ENCODE results near the gene CARHSP1. TPM values are rescaled to one million over a fixed set of nuclear protein-coding genes. Genes with fewer than 3 reads are reported as not detected.

Gene CARHSP1
- total RNA-seq = 118 TPM

GRCh38 chr16:8868416-8869211 is at the start of gene CARHSP1:
Gene CARHSP1 (minus strand): TSS chr16:8869006. CDS start chr16:8859328, 9,678 bp downstream.

GRCh38 chr16:8882041-8882617 is 13.3 kb upstream of the CARHSP1 start, which contains the start of gene LITAFD:
Gene LITAFD (plus strand): TSS chr16:8882351. CDS start chr16:8884356, 2,005 bp downstream.

Other genes starting within 250 kb of the CARHSP1 start
- gene METTL22, start 247.3 kb downstream of the CARHSP1 start, total RNA-seq = 50.0 TPM
- gene ABAT, start 194.4 kb downstream of the CARHSP1 start, total RNA-seq = 42.9 TPM
- gene TMEM186, start 71.4 kb downstream of the CARHSP1 start, total RNA-seq = 7.6 TPM
- gene PMM2, start 71.2 kb downstream of the CARHSP1 start, total RNA-seq = 21.3 TPM
- not detected for gene LITAFD, start 13.3 kb upstream of the CARHSP1 start, total RNA-seq
- 130 TPM for gene USP7, start 94.9 kb upstream of the CARHSP1 start, total RNA-seq
- 111 TPM for gene HAPSTR1, start 222.6 kb upstream of the CARHSP1 start, total RNA-seq